Fibroblast of lung (primary cell): ENCODE data around the gene SLC51B.

Experiments used
- CTCF ChIP-seq, 2 donors: IDR thresholded peaks in 1 of 2; conservative IDR thresholded peaks in 1 of 2; 1 replicate in 1 of 2; 2 replicates in 1 of 2; pipeline ENCODE4 v1.5.1; 2011 to 2012; ENCODE audit warnings: low read length in 2 of 2, control low read depth in 1 of 2, inconsistent platforms in 1 of 2, low read depth in 1 of 2, mild to moderate bottlenecking in 1 of 2
- EZH2 ChIP-seq: IDR thresholded peaks from 2 replicates; pipeline ENCODE4 v1.5.1; 2012; ENCODE audit warnings: low read length, control low read depth, mild to moderate bottlenecking; ENCODE audit errors: missing control alignments

GRCh38 chr15:65026756-65027155 is 18.4 kb upstream of the SLC51B start:
- no peak for TF ChIP-seq EZH2
- no peak for TF ChIP-seq CTCF (conservative IDR thresholded peaks at IDR 0.05 in 1 of 2, IDR thresholded peaks at IDR 0.05 in 1 of 2; ENCODE audit: low read depth in 1 of 2, low read length in 2 of 2)
